GM12891 (cell line): ENCODE results near the gene TBX19.

Source experiments
- DNase-seq: peaks from one replicate; pipeline ENCODE4 v3.0.0; 2011; ENCODE audit warnings: low spot score; ENCODE audit not compliant: insufficient read length
- FAIRE-seq: peaks from 2 replicates; lab custom pipeline; 2011; peaks lifted over from hg19 to GRCh38; lab: Jason Lieb, UNC
- PAX5 ChIP-seq: IDR thresholded peaks from 2 replicates; pipeline ENCODE4 v1.6.1; 2011; ENCODE audit warnings: low read length, moderate library complexity, mild to moderate bottlenecking; ENCODE audit not compliant: insufficient read depth, severe bottlenecking
- POLR2A ChIP-seq: IDR thresholded peaks from 2 replicates; pipeline ENCODE4 v1.6.1; 2011; ENCODE audit warnings: low read depth, low read length, control low read depth
- POLR2AphosphoS5 ChIP-seq: IDR thresholded peaks from 2 replicates; pipeline ENCODE4 v1.6.1; 2011; ENCODE audit warnings: low read depth, low read length, control low read depth
- POU2F2 ChIP-seq: IDR thresholded peaks from 2 replicates; pipeline ENCODE4 v1.6.1; 2011; ENCODE audit warnings: low read depth, mild to moderate bottlenecking, control low read depth, low read length, moderate library complexity
- SPI1 ChIP-seq: IDR thresholded peaks from 2 replicates; pipeline ENCODE4 v1.6.1; 2011; ENCODE audit warnings: low read depth, low read length, control low read depth
- TAF1 ChIP-seq: IDR thresholded peaks from 2 replicates; pipeline ENCODE4 v1.6.1; 2011; ENCODE audit warnings: low read depth, low read length, control low read depth

The TBX19 gene

GRCh38 chr1:168331569-168331968, 50.9 kb downstream of the TBX19 start:
- DNase-seq = no peak
- no peak for TF ChIP-seq POLR2AphosphoS5
- TF ChIP-seq SPI1 = no peak
- no peak for TF ChIP-seq PAX5
- no peak for FAIRE-seq

GRCh38 chr1:168333562-168334276, 53.0 kb downstream of the TBX19 start:
- DNase-seq (no peak), FAIRE-seq (no peak)
- TF ChIP-seq TAF1 (no peak), SPI1 (no peak), POLR2A (no peak), POLR2AphosphoS5 (no peak)

- TF ChIP-seq SPI1 (no peak), PAX5 (no peak), POLR2A (no peak), POLR2AphosphoS5 (no peak), POU2F2 (no peak), TAF1 (no peak)
- FAIRE-seq (no peak), DNase-seq (no peak)
These were observed 54.8 kb downstream of the TBX19 start for GRCh38 chr1:168335500-168335899.

- FAIRE-seq = no peak
- no peak for TF ChIP-seq POU2F2
- TF ChIP-seq POLR2AphosphoS5 = no peak
- no peak for TF ChIP-seq PAX5
- no peak for TF ChIP-seq SPI1
- TF ChIP-seq TAF1 = no peak
- no peak for TF ChIP-seq POLR2A
These were observed 58.2 kb downstream of the TBX19 start for GRCh38 chr1:168338589-168339503.

GRCh38 chr1:168340781-168341482, 60.3 kb downstream of the TBX19 start:
- TF ChIP-seq POLR2AphosphoS5 = no peak
- TF ChIP-seq POU2F2 = no peak
- TF ChIP-seq TAF1 = no peak
- TF ChIP-seq PAX5 = no peak
- no peak for TF ChIP-seq POLR2A
- no peak for TF ChIP-seq SPI1
- DNase-seq (no peak), FAIRE-seq (no peak)

More at GRCh38 chr1:168338589-168339503, 58.2 kb downstream of the TBX19 start:
- no peak for DNase-seq

- FAIRE-seq (no peak), DNase-seq (no peak)
- TF ChIP-seq PAX5 = no peak
- no peak for TF ChIP-seq POU2F2
- no peak for TF ChIP-seq POLR2AphosphoS5
- no peak for TF ChIP-seq SPI1
- TF ChIP-seq POLR2A = no peak
- TF ChIP-seq TAF1 = no peak
These were observed 60.9 kb downstream of the TBX19 start for GRCh38 chr1:168341483-168341975.

GRCh38 chr1:168342572-168343280, 62.0 kb downstream of the TBX19 start:
- TF ChIP-seq PAX5 = no peak
- TF ChIP-seq SPI1 = no peak
- no peak for TF ChIP-seq POLR2AphosphoS5
- TF ChIP-seq TAF1 = no peak
- no peak for TF ChIP-seq POU2F2
- no peak for TF ChIP-seq POLR2A
- peak; percentile 34 for DNase-seq
- peak; percentile 79 for FAIRE-seq

GRCh38 chr1:168343566-168343965, 62.9 kb downstream of the TBX19 start:
- no peak for DNase-seq
- TF ChIP-seq POU2F2 (no peak), SPI1 (no peak), POLR2A (no peak), PAX5 (no peak), POLR2AphosphoS5 (no peak), TAF1 (no peak)
- no peak for FAIRE-seq

GRCh38 chr1:168344517-168344916, 63.8 kb downstream of the TBX19 start:
- DNase-seq (no peak), FAIRE-seq (no peak)
- TF ChIP-seq POLR2A = no peak
- TF ChIP-seq SPI1 = no peak
- TF ChIP-seq TAF1 = no peak
- no peak for TF ChIP-seq POU2F2
- TF ChIP-seq POLR2AphosphoS5 = no peak
- TF ChIP-seq PAX5 = no peak

- FAIRE-seq (no peak), DNase-seq (no peak)
- TF ChIP-seq SPI1 (no peak), POU2F2 (no peak), TAF1 (no peak), PAX5 (no peak)
These were observed 65.3 kb downstream of the TBX19 start for GRCh38 chr1:168345939-168346338.
